Brain microvascular endothelial cell (primary cell): ENCODE data around the gene SDF4.

ENCODE experiments used
- DNase-seq: peaks from one replicate; pipeline ENCODE4 v3.0.0-alpha.2; 2020
- H3K27ac ChIP-seq: fragments of 250-450 bp; sonication (Bioruptor Pico); 2 replicates; pipeline ENCODE4 v1.5.1; 2020; ENCODE audit warnings: mild to moderate bottlenecking, moderate library complexity
- H3K27me3 ChIP-seq: fragments of 250-450 bp; sonication (Bioruptor Pico); replicated peaks from 2 replicates; pipeline ENCODE4 v1.5.1; 2020; ENCODE audit warnings: mild to moderate bottlenecking
- H3K36me3 ChIP-seq: fragments of 250-450 bp; sonication (Bioruptor Pico); replicated peaks from 2 replicates; pipeline ENCODE4 v1.5.1; 2020; ENCODE audit warnings: mild to moderate bottlenecking
- H3K4me3 ChIP-seq: 2 replicates; pipeline ENCODE4 v1.5.1; 2011; ENCODE audit warnings: low read depth, mild to moderate bottlenecking, control low read depth, low read length, moderate library complexity
- in situ Hi-C: cut with HindIII; loops from 2 replicates; pipeline ENCODE4 v1.10.0; 2017; ENCODE audit warnings: low sequenced_read_pairs, low pct_ligation_motif_present
- TF ChIP-seq, protein P1 (sequence below): IDR thresholded peaks from 2 replicates; pipeline ENCODE4 v1.5.1; 2011; ENCODE audit warnings: low read depth, mild to moderate bottlenecking, moderate library complexity, low read length, control low read depth, inconsistent platforms; ENCODE audit errors: missing control alignments

SDF4 gene

DNA sequence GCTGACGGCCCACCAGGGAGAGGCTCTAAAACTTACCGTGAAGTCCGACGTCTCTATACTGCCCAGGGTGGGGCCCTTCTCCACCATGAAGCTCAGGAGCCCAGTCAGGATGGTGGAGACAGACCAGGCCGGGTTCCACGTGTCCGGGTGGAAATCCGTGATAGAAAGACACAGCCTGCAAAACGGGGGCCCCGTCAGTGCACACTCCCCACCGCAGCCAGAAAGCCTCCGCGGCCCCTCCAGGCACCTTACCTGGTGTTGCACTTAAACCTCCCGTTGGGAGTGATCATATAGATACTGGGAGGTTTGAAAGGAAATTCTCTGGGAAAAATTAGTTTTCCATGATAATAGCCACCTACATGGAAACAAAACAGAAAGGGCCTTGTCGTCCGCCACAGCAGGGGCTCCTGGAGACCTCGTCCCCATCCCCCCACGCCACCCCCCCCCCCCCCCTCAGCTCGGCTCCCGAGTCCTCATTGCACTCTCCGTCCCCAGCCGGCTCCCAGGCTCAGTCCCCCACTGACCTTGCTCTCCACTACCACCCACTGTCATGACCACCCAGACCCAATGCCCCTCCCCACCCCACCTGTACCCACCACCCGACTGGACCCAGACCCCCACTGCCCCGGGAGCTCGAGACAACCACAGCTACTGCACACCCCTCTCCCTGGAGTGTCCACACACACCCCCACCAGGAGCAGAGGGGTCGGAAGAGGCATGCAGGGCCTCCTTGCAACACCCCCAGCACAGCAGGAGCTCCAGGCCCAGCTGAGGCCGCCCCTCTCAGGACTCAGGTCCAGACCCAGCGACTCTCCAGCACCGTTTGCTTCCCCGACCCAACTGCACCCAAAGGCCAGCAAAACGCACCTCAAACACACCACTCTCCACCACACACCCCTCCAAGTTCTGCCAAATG lies 25.4 kb upstream of the SDF4 start:
- in situ Hi-C loops = no loop called here
- H3K4me3 ChIP-seq = no peak overlapping the region
- no peak overlapping the region for H3K27ac ChIP-seq
- H3K27me3 ChIP-seq = no peaks in the 10 kb centered on the region
- peaks cover 62% of the 10 kb centered on the region for H3K36me3 ChIP-seq
- TF ChIP-seq, protein P1, sequence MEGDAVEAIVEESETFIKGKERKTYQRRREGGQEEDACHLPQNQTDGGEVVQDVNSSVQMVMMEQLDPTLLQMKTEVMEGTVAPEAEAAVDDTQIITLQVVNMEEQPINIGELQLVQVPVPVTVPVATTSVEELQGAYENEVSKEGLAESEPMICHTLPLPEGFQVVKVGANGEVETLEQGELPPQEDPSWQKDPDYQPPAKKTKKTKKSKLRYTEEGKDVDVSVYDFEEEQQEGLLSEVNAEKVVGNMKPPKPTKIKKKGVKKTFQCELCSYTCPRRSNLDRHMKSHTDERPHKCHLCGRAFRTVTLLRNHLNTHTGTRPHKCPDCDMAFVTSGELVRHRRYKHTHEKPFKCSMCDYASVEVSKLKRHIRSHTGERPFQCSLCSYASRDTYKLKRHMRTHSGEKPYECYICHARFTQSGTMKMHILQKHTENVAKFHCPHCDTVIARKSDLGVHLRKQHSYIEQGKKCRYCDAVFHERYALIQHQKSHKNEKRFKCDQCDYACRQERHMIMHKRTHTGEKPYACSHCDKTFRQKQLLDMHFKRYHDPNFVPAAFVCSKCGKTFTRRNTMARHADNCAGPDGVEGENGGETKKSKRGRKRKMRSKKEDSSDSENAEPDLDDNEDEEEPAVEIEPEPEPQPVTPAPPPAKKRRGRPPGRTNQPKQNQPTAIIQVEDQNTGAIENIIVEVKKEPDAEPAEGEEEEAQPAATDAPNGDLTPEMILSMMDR = no peak
- DNase-seq = no peak

DNA sequence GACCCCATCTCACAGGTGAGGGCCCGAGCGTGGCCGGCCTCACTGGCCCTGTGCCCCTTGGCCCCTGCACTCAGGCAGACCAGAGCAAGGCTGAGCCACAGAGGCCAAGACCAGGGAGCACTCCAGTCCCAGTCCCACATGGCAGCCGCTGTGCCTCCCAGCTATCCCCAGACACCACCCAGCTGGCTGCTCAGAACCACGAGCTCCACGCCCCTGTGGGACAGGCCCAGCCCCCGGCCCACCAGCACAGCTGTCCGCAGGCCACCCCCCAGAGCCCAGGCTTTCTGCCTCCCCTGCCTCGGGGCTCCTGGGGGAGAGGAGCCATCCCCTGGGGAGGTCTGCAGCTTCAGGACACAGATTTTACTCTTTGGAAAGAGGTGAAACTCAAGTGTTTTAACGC lies 23.8 kb upstream of the SDF4 start:
- TF ChIP-seq, protein P1 = no peak
- in situ Hi-C loops = no loop called here
- Histone ChIP-seq H3K27ac (no peak overlapping the region), H3K36me3 (peaks cover 50% of the 10 kb centered on the region), H3K4me3 (no peak overlapping the region), H3K27me3 (no peaks in the 10 kb centered on the region)
- DNase-seq = no peak

DNA sequence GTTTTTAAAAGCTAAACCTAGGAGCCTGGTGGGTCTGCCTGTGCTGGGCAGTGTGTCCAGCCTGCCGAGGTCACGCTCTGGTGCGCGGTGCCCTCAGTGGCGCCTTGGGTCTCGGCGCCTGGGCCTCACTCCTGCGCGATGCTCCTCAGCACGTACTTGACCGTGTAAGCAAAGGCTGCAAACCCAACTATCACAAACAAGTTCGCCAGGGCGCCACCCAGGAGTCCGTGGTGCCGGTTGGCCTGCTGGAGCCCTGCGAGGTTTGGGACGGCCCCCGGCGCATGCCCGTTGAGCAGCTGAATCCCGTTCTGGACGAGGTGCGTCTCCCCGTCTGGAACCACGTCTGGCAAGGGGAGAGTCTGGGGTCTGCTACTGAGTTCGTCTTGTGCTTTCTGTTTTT lies 23.3 kb upstream of the SDF4 start:
- in situ Hi-C loops = no loop called here
- Histone ChIP-seq H3K27ac (no peak overlapping the region), H3K27me3 (no peaks in the 10 kb centered on the region), H3K36me3 (peaks cover 50% of the 10 kb centered on the region), H3K4me3 (no peak overlapping the region)
- TF ChIP-seq, protein P1 = no peak
- no peak for DNase-seq

DNA sequence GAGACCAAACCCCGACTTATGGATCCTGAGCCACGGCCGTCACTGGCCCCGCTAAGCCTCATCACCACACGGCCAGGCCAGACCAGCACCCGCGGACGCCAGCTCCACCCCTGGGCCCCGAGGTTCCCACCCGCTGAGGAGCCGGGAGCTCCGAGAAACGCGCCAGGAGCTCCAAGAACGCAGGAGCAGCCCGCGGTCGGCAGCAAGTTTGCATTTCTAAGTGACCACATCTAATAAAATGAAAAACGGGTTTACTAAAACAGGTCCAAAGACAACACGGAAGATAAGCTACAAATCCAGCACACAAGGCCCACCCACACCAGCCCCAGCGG lies 22.8 kb upstream of the SDF4 start:
- TF ChIP-seq, protein P1 = no peak
- H3K27me3 ChIP-seq = no peaks in the 10 kb centered on the region
- no peak overlapping the region for H3K4me3 ChIP-seq
- H3K36me3 ChIP-seq = peaks cover 46% of the 10 kb centered on the region
- in situ Hi-C loops = no loop called here
- no peak overlapping the region for H3K27ac ChIP-seq
- no peak for DNase-seq

DNA sequence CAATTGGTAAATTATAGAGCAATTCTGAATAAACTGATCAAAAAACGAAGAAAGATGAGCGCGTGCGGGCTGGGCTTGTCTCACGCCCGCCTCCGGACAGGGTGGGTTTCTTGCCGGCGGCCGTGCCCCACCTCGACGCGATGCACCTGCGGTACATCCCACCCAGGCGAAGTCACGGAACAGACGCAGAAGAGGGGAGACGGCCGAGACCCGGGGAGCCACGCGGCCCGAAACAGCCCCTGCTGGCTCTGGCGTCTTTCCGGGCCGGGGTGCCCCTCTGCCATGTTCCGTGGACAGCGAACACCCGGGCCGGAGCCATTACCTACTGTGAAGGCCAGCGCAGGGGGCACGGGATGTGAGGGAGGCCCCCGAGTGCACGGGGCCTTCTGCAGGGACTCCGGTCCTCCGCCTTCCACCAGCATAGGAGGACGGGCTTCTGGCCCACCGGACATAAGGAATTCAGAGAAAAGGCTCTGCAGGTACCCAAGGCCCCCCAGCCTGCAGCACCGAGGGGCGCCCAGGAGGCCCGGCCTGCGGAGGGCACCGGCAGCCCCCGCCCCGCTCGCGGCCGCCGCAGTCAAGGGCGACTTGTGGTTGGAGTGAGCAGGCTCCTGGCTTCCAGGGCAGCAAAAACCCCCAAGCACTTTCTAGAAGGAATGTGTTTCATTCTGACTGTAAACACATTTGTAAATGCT lies 22.3 kb upstream of the SDF4 start:
- in situ Hi-C loops = no loop called here
- peaks cover 42% of the 10 kb centered on the region for H3K36me3 ChIP-seq
- DNase-seq = no peak
- H3K27ac ChIP-seq = no peak overlapping the region
- H3K27me3 ChIP-seq = no peaks in the 10 kb centered on the region
- H3K4me3 ChIP-seq = no peak overlapping the region
- TF ChIP-seq, protein P1 = no peak
